ENCODE results near the gene CAMK1G.

DNA sequence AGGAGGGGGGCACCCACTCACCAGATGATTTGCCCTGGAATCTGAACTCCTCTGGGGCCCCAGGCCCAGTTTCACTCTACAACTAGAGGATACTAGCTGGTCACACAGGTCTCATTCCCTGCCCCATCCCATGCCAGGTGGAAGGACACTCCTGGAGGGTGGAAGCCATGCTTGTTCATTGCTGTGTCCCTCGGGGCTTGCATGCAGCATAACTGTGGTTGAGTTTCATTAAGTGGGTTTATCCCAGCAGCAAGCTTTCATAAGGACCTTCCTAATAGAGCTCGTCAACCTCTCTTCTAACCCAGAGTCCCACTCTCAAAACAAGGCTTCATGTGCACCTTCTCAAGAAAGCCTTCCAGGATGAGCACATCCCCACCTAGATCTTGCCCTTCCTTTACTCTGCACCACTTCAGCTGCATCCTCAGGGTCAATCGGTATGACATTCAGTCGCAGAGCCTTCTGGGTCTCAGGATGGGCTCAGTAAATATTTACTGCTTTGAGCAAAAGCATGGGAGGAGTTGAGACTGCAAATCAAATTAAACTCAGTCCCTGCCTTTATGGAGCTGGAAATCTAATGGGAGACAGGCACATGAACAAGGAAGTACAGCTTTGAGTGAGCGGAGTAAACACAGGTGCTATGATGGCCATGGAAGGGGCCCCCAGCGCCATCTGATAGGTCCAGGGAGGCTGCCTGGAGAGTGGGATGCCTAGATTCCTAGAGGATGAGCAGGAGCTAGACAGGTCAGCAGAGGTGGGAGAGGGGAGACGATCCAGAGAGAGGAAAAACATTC lies 36.4 kb downstream of the CAMK1G start:
- TF ChIP-seq, protein P1, sequence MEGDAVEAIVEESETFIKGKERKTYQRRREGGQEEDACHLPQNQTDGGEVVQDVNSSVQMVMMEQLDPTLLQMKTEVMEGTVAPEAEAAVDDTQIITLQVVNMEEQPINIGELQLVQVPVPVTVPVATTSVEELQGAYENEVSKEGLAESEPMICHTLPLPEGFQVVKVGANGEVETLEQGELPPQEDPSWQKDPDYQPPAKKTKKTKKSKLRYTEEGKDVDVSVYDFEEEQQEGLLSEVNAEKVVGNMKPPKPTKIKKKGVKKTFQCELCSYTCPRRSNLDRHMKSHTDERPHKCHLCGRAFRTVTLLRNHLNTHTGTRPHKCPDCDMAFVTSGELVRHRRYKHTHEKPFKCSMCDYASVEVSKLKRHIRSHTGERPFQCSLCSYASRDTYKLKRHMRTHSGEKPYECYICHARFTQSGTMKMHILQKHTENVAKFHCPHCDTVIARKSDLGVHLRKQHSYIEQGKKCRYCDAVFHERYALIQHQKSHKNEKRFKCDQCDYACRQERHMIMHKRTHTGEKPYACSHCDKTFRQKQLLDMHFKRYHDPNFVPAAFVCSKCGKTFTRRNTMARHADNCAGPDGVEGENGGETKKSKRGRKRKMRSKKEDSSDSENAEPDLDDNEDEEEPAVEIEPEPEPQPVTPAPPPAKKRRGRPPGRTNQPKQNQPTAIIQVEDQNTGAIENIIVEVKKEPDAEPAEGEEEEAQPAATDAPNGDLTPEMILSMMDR (IDR thresholded peaks at IDR 0.05): no peak
- TF ChIP-seq POLR2A (IDR thresholded peaks at IDR 0.05): no peak
